Activated naive CD4-positive, alpha-beta T cell (primary cell): ENCODE data around the gene CHST12.
"Not testable (repeated sequence)": the region's sequence is repeated elsewhere in the genome, so short reads cannot be mapped to it uniquely, and the experiment has no call there.

Source experiments
- DNase-seq, 4 experiments: peaks; one replicate each; lab custom pipeline; 2025; lab: John Stamatoyannopoulos, UW

The CHST12 gene

DNA sequence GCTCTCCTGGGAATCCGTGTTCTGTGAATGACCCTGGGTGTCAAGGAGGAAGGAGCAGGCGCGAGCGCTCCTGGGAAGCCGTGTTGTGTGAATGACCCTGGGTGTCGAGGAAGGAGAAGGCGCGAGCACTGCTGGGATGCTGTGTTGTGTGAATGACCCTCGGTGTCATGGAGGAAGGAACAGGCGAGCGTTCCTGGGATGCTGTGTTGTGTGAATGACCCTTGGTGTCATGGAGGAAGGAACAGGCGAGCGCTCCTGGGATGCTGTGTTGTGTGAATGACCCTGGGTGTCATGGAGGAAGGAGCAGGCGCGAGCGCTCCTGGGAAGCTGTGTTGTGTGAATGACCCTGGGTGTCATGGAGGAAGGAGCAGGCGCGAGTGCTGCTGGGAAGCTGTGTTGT, 25.3 kb upstream of the CHST12 start:
- DNase-seq: not testable (repeated sequence)

DNA sequence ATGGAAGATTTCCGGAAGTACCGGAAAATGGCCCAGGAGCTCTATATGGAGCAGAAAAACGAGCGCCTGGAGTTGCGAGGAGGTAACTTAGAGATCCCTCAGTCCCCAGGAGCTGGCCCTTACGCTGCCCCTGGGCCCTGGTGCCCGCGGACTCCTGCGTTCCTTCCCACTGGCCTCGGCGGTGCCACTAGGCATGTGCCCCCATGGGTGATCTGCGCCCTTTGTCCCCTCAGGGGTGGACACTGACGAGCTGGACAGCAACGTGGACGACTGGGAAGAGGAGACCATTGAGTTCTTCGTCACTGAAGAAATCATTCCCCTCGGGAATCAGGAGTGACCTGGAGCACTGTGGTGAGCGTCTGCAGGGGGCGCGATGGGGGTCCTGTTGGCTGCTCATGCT, 24.2 kb upstream of the CHST12 start:
- no peak for DNase-seq

DNA sequence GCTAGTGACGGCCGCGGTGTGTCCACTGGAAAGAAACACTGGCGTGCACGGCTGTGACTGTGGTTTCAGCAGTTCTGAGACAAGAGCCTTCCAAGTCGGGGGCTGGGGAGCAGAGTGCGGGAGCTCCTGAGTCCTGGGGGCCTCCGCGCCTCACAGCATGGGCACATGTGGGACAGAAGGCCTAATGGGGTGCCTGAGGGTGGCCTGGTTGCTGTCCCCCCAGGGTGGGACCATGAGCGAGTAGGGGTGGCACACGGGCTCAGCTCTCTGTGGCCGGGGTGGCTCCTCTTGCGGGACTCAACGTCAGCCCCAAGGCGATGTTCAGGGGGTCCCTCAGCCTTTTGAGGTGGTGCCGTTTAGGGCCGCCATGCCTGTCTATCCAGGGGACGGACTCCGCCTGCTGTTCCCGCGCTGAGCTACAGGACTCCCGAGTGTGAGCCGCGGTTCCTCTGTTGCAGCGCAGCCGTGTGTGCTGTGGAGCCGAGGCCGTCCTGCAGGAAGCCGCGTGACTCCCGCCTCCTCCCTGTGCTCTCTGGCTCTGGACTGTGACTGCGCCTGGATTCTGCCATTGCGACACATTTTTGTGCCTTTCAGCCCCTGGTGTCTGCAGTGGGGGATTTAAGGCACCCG, 23.5 kb upstream of the CHST12 start:
- DNase-seq: no peak

DNA sequence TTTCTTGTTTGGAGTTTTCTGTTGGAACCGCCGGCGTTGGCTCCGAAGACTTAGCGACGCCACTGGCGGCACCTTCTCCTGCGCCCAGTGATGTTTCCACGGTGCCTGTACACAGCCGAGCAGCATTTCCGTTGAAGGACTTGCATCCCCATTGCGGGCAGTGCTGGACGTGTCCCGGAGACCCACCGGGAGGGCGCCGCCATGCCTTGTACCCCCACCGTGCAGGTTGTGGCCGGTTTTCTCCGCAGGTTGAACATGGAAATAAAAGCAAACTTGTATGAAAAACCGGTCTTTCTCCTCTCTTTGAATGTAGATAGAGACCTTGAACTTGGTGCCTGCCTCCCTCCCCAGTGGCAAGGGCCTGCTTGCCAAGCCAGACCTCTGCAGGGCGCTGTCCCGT, 22.9 kb upstream of the CHST12 start:
- no peak for DNase-seq

DNA sequence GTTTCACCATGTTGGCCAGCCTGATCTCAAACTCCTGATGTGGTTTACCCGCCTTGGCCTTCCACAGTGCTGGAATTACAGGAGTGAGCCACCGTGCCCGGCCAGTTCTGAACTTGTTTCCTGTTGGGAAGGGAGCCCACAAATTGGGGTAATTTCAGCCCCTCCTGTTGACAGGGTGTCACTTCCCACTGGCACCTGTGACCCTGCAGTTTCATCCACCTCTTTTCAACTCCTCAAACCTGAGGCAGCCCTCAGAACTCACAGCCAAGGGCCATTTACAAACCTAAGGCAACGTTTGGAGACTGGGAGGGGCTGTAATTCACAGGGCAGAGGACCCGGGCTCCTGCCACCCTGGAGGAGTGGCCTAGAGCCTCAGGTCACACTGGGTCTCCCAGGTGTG, 22.2 kb upstream of the CHST12 start:
- DNase-seq: no peak

DNA sequence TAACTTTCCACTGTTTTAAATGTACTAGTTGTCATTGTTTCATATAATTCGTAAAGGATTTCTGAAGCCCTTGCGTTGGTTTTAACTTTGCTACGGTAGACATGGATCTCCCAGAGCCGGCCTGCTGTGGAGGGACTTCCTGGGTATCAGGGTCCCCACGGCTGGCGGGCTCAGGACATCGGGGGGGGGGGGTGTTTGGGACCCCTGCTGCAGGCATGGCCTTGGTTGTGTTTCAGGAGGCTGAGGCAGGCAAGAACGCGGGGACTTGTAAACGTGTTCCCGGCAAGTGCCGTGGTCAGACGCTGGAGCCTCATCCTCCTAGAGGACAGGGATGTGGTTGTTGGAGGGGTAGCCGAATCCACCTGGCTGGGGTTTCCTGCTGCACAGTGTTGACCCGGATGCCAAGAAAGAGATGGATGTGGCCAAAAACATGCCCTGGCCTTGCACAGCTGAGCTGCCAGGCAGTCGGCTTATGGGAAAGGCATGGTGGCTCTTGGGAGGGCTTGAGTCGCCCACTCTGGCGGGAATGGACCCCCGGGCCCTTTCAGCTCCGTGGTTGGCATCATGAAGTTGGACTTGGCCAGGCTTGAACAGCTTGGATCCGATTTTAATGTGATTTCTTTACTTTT, 21.4 kb upstream of the CHST12 start:
- no peak for DNase-seq

DNA sequence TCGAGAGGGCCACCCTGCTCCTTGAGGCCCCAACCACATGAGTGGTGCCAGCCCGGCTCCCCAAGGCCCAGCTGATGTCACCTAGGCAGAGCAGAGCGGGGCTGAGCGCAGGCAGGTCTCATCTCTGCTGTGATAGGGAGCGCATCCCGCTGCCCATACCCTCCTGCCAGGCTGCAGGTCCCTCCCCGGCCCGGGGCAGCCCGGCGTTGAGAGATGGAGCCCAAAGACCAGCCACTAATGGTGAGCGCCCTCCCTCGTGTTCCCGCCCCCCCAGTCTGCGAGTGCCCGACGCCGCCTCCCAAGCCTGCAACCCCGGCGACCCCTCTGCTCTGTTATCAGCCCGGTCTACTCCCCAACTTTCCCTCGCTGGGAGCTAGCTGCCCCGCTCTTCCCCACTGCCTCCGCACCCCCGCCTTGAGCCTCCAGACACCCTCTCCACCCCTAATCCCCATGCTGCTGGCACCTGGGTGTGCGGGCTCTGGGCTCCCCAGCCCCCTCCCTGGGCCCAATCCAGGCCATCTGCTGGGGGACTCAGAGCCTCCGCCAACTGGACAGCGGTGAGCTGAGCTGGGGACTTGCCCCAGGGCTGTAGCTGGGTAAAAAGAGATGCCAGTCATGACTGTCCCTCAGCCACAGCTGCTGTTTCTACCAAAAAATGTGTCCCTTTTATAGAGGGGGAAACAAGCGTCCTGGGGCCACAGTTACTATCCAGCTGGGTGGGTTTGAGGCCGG, 19.7 kb upstream of the CHST12 start:
- DNase-seq: no peak

DNA sequence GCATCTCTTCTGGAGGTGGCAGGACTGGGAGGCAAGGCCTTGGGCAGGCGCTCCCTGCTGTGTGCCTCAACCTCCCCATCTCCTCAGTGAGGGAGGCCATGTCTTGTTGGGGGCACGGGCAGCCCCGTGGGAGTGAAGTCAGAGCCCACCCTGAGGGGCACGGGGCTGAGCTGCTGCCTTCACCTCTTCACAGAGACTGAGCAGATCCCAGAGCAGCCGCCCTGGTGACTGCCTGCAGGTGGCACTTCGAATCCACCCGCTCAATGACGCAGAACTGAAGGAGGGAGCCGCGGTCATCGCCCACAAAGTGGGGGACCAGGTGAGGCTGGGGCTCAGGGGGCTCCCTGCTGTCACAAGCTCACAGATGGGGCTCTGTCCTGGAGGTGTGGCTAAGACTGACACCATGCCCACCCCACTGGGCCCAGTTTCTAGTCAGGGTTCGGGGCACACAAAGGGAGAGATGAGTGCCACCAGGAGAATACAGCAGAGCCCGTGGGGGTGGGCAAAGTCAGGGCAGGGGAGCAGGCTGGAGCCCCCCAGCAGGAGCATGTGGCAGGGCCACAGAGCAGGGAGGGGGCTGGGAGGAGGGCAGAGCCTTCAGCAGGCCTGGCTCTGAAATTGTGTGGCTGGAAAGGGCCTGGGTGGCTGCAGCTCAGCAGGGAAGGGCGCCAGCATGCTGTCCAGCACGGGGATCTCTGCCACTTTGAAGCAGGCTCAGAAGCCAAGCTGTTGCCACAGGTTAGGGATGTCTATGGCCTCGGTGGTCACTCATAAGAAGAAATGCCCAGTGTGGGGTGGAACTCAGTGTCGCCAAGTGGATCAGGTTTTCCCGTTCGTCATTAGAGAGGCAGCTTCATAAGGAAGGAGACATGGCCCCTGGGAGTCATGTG, 18.8 kb upstream of the CHST12 start:
- no peak for DNase-seq

DNA sequence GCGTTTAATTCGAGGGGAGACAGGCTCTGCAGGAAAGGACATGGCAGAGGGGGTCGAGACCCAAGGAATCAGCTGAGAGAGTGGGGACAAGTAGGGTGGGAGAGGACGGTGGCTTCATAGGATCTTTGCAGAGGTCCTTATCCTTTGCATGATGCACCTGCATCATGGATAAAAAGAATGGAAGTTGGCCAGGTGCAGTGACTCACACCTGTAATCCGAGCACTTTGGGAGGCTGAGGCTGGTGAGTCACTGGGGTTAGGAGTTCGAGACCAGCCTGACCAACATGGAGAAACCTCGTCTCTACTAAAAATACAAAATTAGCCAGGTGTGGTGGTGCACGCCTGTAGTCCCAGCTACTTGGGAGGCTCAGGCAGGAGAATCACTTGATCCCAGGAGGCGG, 17.3 kb upstream of the CHST12 start:
- DNase-seq: not testable (repeated sequence)

DNA sequence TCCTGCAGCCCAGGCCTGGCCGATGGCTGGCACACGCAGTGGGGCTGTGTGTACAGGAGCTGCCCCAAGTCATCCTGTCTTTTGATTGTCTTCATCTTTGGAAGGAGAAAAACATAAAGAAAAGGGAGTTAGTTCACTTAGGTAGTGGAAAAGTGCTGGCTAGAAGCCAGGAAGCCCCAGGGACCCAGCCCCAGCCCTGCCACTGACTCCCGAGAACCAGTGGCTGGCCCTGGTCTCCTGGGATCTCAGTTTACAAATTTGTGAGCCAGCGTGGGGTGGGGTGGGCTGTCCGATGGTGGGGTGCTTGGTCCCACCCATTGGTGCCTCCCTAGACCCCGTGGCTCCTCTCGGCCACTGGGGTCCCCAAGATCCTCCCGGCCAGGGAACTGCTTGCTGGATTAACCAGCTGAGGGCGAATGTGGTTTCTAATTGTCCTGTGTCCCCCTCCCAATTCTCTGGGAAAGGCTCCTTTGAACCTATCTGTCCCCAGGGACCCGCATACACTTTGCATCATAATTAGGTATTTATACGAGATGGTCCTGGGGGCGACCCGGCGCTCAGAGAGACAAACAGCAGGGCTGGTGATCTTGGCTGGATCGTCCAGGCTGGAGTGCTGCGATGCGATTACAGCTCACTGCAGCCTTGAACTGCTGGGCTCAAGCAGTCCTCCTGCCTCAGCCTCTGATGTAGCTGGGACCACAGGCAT, 16.3 kb upstream of the CHST12 start:
- no peak for DNase-seq

DNA sequence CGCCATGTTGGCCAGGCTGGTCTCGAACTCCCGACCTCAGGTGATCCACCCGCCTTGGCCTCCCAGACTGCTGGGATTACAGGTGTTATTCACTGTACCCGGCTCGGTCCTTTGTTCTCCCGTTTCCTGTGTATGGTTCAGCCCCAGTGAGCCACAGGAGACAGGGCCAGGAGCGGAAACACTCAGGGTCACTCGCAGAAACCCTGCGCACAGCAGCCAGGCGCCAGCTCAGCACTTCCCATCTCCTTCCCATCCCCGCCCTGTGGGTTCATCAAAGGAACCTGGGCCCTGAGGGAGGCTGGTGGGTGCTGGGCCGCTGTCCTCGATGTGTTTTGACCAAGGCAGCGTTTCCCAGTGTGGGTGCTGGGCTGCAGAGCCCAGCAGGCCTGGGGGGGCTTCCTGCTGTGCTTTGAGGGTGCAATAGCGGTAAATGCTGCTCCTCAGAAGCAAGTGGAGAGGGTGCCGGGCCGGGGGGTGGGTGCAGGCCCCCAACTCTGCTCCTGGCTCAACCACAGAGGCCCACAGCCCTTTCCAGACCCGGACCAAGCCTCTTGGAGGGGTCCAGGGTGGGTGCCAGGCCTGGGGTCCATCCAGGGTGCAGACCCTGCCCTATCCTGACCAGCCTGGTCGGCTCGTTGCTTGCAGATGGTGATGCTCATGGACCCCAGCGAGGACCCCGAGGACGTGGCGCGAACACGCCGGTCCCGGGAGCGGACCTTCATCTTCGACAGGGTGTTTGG, 15.3 kb upstream of the CHST12 start:
- DNase-seq: no peak

DNA sequence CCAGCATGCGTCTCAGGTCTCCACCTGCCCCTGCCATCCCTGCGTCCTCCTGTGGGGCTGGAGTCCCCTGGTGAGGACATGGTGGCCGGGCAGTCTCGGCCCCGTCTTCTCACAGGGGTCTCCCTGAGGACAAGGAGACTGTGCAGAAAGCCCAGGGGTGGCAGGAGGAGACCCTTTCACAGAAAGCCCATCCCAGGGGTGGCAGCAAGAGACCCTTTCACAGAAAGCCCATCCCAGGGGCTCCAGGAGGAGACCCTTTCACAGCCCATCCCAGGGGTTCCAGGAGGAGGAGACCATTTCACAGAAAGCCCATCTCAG, 14.8 kb upstream of the CHST12 start:
- no peak for DNase-seq

DNA sequence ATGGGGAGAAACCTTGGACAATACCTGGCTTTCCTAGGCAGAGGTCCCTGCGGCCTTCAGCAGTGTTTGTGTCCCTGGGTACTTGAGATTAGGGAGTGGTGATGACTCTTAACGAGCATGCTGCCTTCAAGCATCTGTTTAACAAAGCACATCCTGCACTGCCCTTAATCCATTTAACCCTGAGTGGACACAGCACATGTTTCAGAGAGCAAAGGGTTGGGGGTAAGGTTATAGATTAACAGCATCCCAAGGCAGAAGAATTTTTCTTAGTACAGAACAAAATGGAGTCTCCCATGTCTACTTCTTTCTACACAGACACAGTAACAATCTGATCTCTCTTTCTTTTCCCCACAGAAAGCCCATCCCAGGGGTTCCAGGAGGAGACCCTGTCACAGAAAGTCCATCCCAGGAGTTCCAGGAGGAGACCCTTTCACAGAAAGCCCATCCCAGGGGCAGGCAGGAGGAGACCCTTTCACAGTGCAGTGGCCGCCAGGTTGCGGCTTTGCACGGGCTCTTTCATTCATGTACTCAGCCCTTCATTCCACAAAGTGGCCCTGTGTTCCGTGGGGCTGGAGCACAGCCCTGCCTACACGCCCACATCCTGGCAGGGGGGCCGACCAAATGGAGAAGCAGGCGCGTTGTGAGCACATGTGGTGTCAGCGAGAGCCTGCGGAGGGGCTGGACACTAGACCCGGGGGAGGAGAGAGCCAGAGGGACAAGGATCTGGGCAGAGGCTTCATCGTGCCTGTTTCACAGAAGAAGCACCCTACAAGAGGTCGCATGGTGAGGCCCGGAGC, 13.2 kb upstream of the CHST12 start:
- not testable (repeated sequence) for DNase-seq

DNA sequence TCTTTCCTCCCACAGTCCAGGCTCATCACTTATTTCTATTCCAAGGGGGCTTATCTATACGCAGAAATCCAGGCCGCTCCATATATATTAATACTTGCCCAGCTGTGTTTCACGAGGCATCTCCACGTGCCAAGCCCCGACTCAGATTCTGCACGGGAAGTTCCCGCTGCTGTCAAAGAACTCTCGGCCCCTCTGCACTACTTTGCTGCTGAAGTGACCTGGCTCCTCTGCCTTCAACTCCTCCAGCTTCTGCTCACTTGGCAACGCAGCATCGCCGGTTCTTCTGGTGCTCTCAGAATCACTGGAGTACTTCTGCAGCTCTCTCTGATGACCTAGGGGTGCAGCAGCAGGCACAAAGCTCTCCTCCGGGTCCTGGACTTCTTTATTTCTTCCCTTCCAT, 9.7 kb upstream of the CHST12 start:
- DNase-seq: no peak

DNA sequence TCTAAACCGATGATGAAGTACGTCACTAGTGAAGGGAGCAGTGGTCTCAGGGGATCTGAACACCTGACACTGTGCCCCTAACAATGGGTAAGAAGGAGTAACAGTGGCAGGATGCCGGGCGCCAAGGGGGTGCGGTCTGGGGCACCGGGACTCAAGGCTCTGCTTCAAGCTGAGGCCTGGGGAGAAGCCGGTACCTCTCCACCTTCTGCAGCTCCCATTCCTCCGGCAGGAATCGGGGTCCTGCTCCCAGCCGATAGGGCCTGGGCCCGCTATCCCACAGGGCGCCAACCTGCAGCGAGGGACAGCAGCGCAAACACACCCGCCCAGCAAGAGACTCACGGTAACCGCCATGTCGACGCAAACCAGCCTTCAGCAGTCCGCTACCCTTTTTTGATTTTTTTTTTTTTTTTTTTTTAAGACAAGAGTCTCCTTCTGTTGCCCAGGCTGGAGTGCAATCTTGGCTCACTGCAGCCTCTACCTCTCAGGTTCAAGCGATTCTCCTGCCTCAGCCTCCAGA, 8.8 kb upstream of the CHST12 start:
- DNase-seq: no peak

DNA sequence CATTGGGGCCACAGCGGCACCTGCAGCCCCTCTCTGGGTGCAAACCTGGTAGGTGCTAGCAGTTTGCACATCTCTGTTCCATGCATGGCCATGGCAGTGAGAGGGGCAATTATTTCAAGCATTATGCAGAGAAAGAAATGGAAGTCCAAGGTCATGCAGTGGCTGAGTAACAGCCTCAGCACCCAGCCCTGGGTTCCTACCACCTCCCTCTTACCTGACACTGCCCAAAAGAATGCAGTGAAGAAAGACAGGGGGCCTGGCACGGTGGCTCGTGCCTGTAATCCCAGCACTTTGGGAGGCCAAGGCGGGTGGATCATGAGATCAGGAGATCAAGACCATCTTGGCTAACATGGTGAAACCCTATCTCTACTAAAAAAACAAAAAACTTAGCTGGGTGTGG, 4.9 kb upstream of the CHST12 start:
- DNase-seq: no peak

DNA sequence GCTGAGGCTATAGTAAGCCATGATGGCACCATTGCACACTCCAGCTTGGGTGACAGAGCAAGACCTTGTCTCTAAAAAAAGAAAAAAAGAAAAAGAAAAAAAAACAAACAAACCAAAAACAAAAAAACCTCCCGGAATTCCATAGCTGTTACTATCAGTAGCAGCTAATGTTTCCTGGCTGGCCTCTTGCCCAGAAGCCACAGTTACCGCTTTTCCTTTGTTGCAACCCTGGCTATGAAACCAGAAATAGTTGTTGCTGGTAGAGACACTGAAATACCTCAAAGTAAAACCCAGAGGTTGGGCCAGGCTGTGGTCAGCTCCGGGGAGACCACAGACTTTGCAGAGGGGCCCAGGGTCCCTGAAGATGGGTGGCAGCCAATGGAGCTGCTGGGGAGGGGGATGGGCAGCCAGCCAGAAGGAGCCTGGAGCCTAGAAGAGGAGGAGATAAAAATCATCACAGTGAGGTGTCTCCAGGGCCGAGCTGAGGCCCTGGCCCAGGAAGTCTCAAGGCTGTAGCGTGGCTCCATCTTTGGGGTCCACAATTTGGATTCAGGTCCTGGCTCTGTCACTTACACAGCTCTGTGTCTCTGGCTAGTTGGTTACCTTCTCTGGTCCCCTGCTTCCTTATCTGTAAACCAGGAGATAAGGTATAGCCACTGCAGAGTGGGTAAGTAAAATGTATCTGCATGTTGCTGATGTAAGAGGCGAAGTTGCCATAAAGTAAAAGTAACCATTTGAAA, 3.4 kb upstream of the CHST12 start:
- no peak for DNase-seq

DNA sequence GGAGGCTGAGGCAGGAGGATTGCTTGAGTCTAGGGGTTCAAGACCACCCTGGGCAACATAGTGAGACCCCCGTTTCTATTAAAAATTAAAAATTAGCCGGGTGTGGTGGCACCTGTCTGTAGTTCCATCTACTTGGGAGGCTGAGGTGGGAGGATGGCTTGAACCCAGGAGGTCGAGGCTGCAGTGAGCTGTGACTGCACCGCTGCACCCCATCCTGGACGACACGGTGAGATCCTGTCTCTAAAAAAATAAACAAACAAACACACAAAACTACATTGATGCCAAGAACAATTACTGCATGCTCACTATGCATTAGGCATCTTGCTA, 761 bp upstream of the CHST12 start:
- DNase-seq: no peak
